Right ventricle myocardium inferior (tissue), 1 donor: ENCODE measurements around the gene NLRP9. TPM values are rescaled to one million over a fixed set of nuclear protein-coding genes. Genes with fewer than 3 reads are reported as not detected.
"Not testable (repeated sequence)": the region's sequence is repeated elsewhere in the genome, so short reads cannot be mapped to it uniquely, and the experiment has no call there.

Experiments used
- ATAC-seq: fragments of 200-7000 bp; cut with Tn5 transposase; one replicate; pipeline ENCODE4 v1.9.1; 2020; ENCODE audit warnings: mild to moderate bottlenecking, moderate library complexity
- DNase-seq: peaks from one replicate; pipeline ENCODE4 v3.0.0; 2021; ENCODE audit errors: missing footprints
- intact Hi-C: fragments of 100-400 bp; cut with DNase I; formaldehyde crosslinking; loops from one replicate; pipeline ENCODE4 v1.11.0; 2022
- long read RNA-seq: library from polyadenylated mRNA; unstranded; transcript quantifications from one replicate; pipeline ENCODE4 v2.0.0, GENCODE V29; 2021
- total RNA-seq: library from RNA; stranded (reverse); fragmentation: NEBNext Ultra II Directional; extraction: Animal tissue kit (Norgen Biotek cat#: 25700); gene quantifications from one replicate; pipeline ENCODE4 v1.2.1, GENCODE V29; 2021
- donor health status: DM: no; HTN: yes; CAD: no; lungs with severe emphysema.

NLRP9 gene
- total RNA-seq, result not detected
- long read RNA-seq, result 0 reads

GRCh38 chr19:55738302-55738701 is at the start of gene NLRP9:
Gene NLRP9, minus strand, starts transcription at chr19:55738402. Its CDS starts 28 bp downstream, at chr19:55738374.
- DNase-seq, result no peak
- intact Hi-C loops, result no loop called here
- ATAC-seq, result no peak

GRCh38 chr19:55781112-55781511 is 42.9 kb upstream of the NLRP9 start:
- no peak for DNase-seq
- no peak for ATAC-seq
- intact Hi-C loops, result no loop called here

GRCh38 chr19:55778331-55778730 is 40.1 kb upstream of the NLRP9 start:
- ATAC-seq (no peak), DNase-seq (no peak)
- intact Hi-C loops, result no loop called here

- intact Hi-C loops, result no loop called here
- no peak for DNase-seq
- ATAC-seq, result no peak
Observed at GRCh38 chr19:55777528-55777927, 39.3 kb upstream of the NLRP9 start.

- ATAC-seq, intact Hi-C loops: not testable (repeated sequence)
Observed at GRCh38 chr19:55769632-55770031, 31.4 kb upstream of the NLRP9 start.

GRCh38 chr19:55768818-55769217 is 30.6 kb upstream of the NLRP9 start, which contains the start of gene RFPL4AL1:
Gene RFPL4AL1, plus strand, starts transcription at chr19:55769118. Its CDS starts 2,687 bp downstream, at chr19:55771805.
- DNase-seq, ATAC-seq, intact Hi-C loops: not testable (repeated sequence)

More at GRCh38 chr19:55769632-55770031, 31.4 kb upstream of the NLRP9 start:
- DNase-seq, result not testable (repeated sequence)

GRCh38 chr19:55766466-55766865 is 28.3 kb upstream of the NLRP9 start:
- DNase-seq, result no peak
- no peak for ATAC-seq
- intact Hi-C loops, result no loop called here

GRCh38 chr19:55758797-55759196 is 20.6 kb upstream of the NLRP9 start, which contains the start of gene RFPL4A:
Gene RFPL4A, plus strand, starts transcription at chr19:55759097. Its CDS starts 2,704 bp downstream, at chr19:55761801.
- ATAC-seq, DNase-seq, intact Hi-C loops: not testable (repeated sequence)

- intact Hi-C loops, ATAC-seq, DNase-seq: not testable (repeated sequence)
Observed at GRCh38 chr19:55756808-55757207, 18.6 kb upstream of the NLRP9 start.

- no peak for DNase-seq
- intact Hi-C loops, result no loop called here
- ATAC-seq, result no peak
Observed at GRCh38 chr19:55753401-55753800, 15.2 kb upstream of the NLRP9 start.

GRCh38 chr19:55750715-55751114 is 12.5 kb upstream of the NLRP9 start:
- ATAC-seq (no peak), DNase-seq (no peak)
- intact Hi-C loops, result no loop called here

GRCh38 chr19:55730378-55730777 is 7.8 kb downstream of the NLRP9 start:
- DNase-seq, ATAC-seq, intact Hi-C loops: not testable (repeated sequence)

GRCh38 chr19:55723491-55723890 is 14.7 kb downstream of the NLRP9 start:
- intact Hi-C loops, result no loop called here
- no peak for ATAC-seq
- DNase-seq, result no peak

GRCh38 chr19:55720801-55721200 is 17.4 kb downstream of the NLRP9 start:
- intact Hi-C loops, result no loop called here
- ATAC-seq, result no peak
- DNase-seq, result no peak

- no peak for DNase-seq
- intact Hi-C loops, result no loop called here
- ATAC-seq, result no peak
Observed at GRCh38 chr19:55720214-55720746, 17.9 kb downstream of the NLRP9 start.

GRCh38 chr19:55717879-55718711 is 20.1 kb downstream of the NLRP9 start:
- intact Hi-C loops, DNase-seq, ATAC-seq: not testable (repeated sequence)

GRCh38 chr19:55717251-55717650 is 21.0 kb downstream of the NLRP9 start:
- ATAC-seq (no peak), DNase-seq (no peak)
- intact Hi-C loops, result no loop called here

- ATAC-seq, result no peak
- intact Hi-C loops, result no loop called here
- DNase-seq, result no peak
Observed at GRCh38 chr19:55716531-55716930, 21.7 kb downstream of the NLRP9 start.

GRCh38 chr19:55712804-55713631 is 25.2 kb downstream of the NLRP9 start:
- ATAC-seq (no peak), DNase-seq (no peak)
- intact Hi-C loops, result no loop called here
